ENCODE data around the gene FSTL5. TPM values are rescaled to one million over a fixed set of nuclear protein-coding genes. Genes with fewer than 3 reads are reported as not detected.

Gene FSTL5
- total RNA-seq, 2 experiments from 2014 or later, result not detected

DNA sequence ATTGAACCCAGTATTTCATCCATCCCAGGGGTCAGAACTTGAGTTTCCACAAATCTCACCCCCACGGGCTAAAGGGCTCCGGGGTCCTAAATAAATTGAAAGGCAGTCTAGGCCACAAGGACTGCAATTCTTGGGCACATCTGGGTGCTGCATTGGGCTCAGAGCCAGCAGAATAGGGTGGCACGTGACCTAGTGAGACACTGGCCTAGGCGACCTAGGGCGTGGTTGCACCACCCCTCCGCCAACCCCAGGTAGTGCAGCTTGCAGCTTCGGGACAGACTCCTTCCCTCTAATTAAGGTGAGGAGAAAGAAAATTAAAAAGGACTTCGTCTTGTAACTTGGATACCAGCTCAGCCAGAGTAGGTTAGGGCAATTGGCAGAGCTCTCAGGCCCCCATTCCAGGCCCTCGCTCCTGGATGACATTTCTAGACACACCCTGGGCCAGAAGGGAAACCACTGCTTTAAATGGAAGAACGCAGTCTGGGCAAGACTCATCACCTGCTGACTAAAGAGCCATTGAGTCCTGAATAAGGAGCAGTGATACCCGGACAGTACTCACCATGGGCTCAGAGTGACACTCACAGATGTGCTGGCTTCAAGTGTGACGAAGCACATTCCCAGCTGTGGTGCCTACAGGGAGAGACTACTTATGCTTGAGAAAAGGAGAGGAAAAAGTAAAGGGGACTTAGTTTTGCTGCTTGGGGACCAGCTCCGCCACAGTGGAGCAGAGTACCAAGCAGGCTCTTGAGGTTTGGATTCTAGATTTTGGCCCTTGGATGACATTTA, 735.4 kb downstream of the FSTL5 start:
- H3K27ac Mint-ChIP-seq, result no peak overlapping the region
- no peaks in the 10 kb centered on the region for H3K4me1 Mint-ChIP-seq (ENCODE audit: low read depth)
- no peak overlapping the region for H3K4me3 Mint-ChIP-seq
- H3K36me3 Mint-ChIP-seq (ENCODE audit: low read depth), result no peaks in the 10 kb centered on the region
- DNase-seq, result no peak
- ATAC-seq, result no peak
- H3K27me3 Mint-ChIP-seq (ENCODE audit: low read depth), result no peaks in the 10 kb centered on the region
- POLR2A ChIA-PET, result no interaction called here
- peaks cover 5% of the 10 kb centered on the region for H3K9me3 Mint-ChIP-seq (ENCODE audit: insufficient read depth)
- CTCF ChIA-PET, result no interaction called here

DNA sequence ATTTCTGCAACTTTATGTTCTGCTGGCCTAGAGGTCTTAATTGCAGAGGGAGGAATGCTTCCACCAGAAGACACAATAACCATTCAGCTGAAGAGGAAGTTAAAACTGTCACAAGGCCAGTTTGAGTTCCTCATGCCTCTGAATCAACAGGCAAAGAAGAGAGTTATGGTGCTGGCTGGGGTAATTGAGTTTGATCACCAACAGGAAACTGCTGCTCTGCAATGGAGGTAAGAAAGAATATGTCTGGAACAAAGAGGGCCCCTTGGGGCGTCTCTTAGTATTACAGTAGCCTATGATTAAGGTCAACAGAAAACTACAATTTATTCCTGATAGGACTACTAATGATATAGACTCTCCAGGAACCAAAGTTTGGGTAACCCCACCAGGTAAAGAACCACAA, 744.0 kb downstream of the FSTL5 start:
- H3K27ac Mint-ChIP-seq, result no peak overlapping the region
- H3K9me3 Mint-ChIP-seq (ENCODE audit: insufficient read depth), result no peaks in the 10 kb centered on the region
- ATAC-seq (no peak), DNase-seq (no peak)
- H3K27me3 Mint-ChIP-seq (ENCODE audit: low read depth), result no peaks in the 10 kb centered on the region
- CTCF ChIA-PET, result no interaction called here
- H3K4me3 Mint-ChIP-seq, result no peak overlapping the region
- H3K36me3 Mint-ChIP-seq (ENCODE audit: low read depth), result no peaks in the 10 kb centered on the region
- no peaks in the 10 kb centered on the region for H3K4me1 Mint-ChIP-seq (ENCODE audit: low read depth)
- POLR2A ChIA-PET, result no interaction called here

DNA sequence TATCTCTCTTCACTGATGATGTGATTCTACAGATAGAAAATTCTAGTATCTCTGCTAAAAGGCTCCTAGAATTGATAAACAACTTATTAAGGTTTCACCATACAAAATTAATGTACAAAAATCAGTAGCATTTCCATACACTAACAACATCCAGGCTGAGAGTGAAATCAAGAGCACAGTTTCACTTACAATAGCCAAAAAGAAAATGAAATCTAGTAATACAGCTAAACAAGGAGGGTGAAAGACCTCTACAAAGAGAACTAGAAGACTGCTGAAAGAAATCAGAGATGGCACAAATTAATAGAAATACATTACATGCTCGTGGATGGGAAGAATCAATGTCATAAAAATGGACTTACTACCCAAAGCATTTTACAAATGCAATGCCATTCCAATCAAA, 751.9 kb downstream of the FSTL5 start:
- ChIA-PET POLR2A (no interaction called here), CTCF (no interaction called here)
- no peak overlapping the region for H3K27ac Mint-ChIP-seq
- no peaks in the 10 kb centered on the region for H3K9me3 Mint-ChIP-seq (ENCODE audit: insufficient read depth)
- ATAC-seq (no peak), DNase-seq (no peak)
- no peaks in the 10 kb centered on the region for H3K36me3 Mint-ChIP-seq (ENCODE audit: low read depth)
- no peaks in the 10 kb centered on the region for H3K4me1 Mint-ChIP-seq (ENCODE audit: low read depth)
- no peaks in the 10 kb centered on the region for H3K27me3 Mint-ChIP-seq (ENCODE audit: low read depth)
- no peak overlapping the region for H3K4me3 Mint-ChIP-seq

DNA sequence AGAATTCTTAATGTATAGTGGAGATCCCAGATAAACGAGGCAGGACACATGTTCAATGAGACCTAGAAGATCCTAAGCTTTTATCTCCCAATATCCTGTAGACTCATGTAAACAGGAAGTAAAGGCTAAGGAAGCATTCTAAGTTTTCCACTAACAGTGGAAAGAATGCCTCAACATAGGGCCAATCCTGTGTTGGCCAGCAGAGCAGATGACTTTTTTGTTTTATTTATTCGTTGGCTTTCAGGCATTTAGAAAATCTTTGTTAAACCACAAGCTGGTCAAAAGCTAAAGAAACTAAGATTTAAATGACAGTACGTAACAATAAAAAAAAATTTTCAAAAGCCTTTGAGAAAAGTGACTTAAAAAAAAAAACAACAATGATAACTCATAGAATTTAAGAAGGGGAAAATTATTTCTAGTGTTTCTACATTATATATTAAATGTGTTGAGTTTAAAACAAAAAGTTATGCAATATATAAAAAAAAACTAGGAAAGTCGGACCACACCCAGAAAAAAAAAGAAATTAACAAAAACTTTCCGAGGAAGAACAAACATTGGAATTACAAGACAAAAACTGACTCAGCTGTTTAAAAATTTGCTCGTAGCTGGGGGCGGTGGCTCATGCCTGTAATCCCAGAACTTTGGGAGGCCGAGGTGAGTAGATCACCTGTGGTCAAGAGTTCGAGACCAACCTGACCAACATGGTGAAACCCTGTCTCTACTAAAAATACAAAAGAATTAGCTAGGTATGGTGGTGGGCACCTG, 759.3 kb downstream of the FSTL5 start:
- Mint-ChIP-seq H3K36me3 (ENCODE audit: low read depth) (no peaks in the 10 kb centered on the region), H3K4me1 (ENCODE audit: low read depth) (no peaks in the 10 kb centered on the region), H3K27me3 (ENCODE audit: low read depth) (no peaks in the 10 kb centered on the region), H3K27ac (no peak overlapping the region), H3K4me3 (no peak overlapping the region), H3K9me3 (ENCODE audit: insufficient read depth) (peaks cover 5% of the 10 kb centered on the region)
- DNase-seq (no peak), ATAC-seq (no peak)
- POLR2A ChIA-PET, result no interaction called here
- CTCF ChIA-PET, result no interaction called here

DNA sequence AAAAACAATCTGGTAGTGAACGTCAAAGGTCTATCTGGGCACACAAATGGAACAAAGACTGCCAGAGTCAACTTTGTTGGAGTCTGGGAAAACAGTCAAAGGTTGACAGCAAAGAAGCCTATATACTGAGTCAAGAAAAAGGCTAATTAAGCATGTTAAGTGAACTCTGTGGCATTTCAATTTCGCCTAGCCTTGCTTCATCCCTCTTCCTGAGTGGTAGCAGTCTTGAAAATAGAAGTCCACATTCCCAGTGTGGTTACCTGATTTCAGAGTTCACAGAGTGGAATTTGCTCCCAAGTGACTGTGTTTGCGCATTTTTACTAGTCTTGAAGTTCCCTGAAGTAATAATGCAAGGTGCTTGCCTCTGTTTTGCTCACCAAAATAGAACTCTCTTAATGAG, 760.0 kb downstream of the FSTL5 start:
- H3K36me3 Mint-ChIP-seq (ENCODE audit: low read depth), result no peaks in the 10 kb centered on the region
- H3K27ac Mint-ChIP-seq, result no peak overlapping the region
- H3K9me3 Mint-ChIP-seq (ENCODE audit: insufficient read depth), result peaks cover 5% of the 10 kb centered on the region
- no peak overlapping the region for H3K4me3 Mint-ChIP-seq
- DNase-seq (no peak), ATAC-seq (no peak)
- no peaks in the 10 kb centered on the region for H3K4me1 Mint-ChIP-seq (ENCODE audit: low read depth)
- ChIA-PET CTCF (no interaction called here), POLR2A (no interaction called here)
- no peaks in the 10 kb centered on the region for H3K27me3 Mint-ChIP-seq (ENCODE audit: low read depth)

DNA sequence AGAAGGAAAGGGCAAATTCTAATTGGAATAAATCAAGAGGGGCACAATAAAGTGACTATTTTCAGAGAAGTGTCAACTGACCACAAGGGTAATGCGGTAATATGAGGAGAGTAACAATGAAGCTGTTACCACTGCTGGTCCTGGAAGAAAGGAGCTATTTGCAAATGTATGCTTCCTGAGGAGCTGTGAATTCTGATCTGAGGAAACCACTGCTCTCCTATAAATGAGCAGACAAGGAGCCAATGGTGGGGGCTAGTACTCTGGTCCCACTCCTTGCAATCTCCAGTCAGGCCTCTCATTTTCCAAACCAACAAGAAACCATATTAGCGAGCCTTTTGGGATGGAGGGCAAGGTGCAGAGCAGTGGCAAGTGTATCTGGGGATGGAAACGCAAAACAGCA, 770.2 kb downstream of the FSTL5 start:
- H3K27ac Mint-ChIP-seq, result no peak overlapping the region
- no peaks in the 10 kb centered on the region for H3K9me3 Mint-ChIP-seq (ENCODE audit: insufficient read depth)
- no peak for DNase-seq
- ChIA-PET CTCF (no interaction called here), POLR2A (no interaction called here)
- H3K4me3 Mint-ChIP-seq, result no peak overlapping the region
- H3K36me3 Mint-ChIP-seq (ENCODE audit: low read depth), result no peaks in the 10 kb centered on the region
- no peaks in the 10 kb centered on the region for H3K4me1 Mint-ChIP-seq (ENCODE audit: low read depth)
- no peaks in the 10 kb centered on the region for H3K27me3 Mint-ChIP-seq (ENCODE audit: low read depth)
- ATAC-seq, result no peak

DNA sequence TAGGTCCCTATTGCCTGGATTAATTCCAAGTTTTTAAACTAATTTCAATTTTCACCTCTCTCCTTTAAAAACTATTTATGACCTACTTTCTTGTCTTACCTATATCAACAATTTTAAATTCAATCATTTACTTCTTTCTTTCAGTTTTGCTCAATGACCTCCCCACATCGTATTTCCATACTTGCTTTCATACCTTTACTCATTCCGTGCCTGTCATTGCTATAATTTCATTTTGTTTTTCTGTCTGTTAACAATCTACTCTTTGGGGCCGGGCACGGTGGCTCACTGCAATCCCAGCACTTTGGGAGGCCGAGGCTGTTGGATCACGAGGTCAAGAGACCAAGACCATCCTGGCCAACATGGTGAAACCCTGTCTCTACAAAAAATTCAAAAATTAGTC, 781.1 kb downstream of the FSTL5 start:
- ChIA-PET CTCF (no interaction called here), POLR2A (no interaction called here)
- Mint-ChIP-seq H3K9me3 (ENCODE audit: insufficient read depth) (peaks cover 6% of the 10 kb centered on the region), H3K27ac (no peak overlapping the region), H3K4me3 (no peak overlapping the region), H3K27me3 (ENCODE audit: low read depth) (no peaks in the 10 kb centered on the region), H3K36me3 (ENCODE audit: low read depth) (no peaks in the 10 kb centered on the region), H3K4me1 (ENCODE audit: low read depth) (no peaks in the 10 kb centered on the region)
- DNase-seq, result no peak
- no peak for ATAC-seq

DNA sequence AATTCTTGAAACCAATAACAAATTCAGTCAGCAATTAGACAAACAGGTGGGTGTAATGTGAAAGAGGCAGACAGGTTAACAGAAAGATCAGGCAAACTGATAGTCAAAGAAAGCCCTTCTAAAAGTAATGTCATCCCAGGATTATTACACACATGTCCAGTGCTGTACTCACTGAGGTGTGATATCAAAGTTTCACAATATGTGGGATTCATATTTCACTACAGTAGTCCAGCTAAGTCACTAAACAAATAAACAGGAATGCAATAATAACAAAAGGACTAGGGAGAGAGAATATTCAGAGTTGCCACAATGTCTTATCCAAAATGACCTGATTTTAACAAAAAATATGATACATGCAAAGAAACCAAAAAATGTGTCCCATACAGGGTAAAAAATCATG, 787.5 kb downstream of the FSTL5 start:
- Mint-ChIP-seq H3K36me3 (ENCODE audit: low read depth) (no peaks in the 10 kb centered on the region), H3K4me3 (no peak overlapping the region), H3K27ac (no peak overlapping the region), H3K4me1 (ENCODE audit: low read depth) (no peaks in the 10 kb centered on the region), H3K9me3 (ENCODE audit: insufficient read depth) (peaks cover 8% of the 10 kb centered on the region), H3K27me3 (ENCODE audit: low read depth) (no peaks in the 10 kb centered on the region)
- ATAC-seq (no peak), DNase-seq (no peak)
- CTCF ChIA-PET, result no interaction called here
- POLR2A ChIA-PET, result no interaction called here

DNA sequence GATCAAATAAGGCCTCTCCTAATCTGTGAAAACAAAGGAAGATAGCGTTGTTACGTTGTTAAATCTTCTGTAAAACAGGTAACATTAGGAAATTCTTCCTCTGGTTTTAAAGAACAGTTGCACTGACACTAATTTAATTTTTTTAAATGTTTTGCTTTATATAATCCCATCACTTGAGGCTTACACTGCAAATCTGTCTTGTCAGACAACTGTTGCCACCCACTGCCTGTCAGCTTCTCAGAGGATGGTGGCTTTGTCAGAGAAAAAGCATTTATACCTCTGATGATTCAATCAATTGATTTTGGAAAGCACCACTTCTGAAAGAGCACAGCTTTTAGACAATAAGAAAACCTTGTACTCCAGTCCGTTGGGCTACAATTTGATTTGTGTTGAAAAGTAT, 799.1 kb downstream of the FSTL5 start:
- ATAC-seq, result no peak
- no peak overlapping the region for H3K27ac Mint-ChIP-seq
- no peak overlapping the region for H3K4me3 Mint-ChIP-seq
- H3K36me3 Mint-ChIP-seq (ENCODE audit: low read depth), result no peaks in the 10 kb centered on the region
- H3K4me1 Mint-ChIP-seq (ENCODE audit: low read depth), result no peaks in the 10 kb centered on the region
- DNase-seq, result no peak
- CTCF ChIA-PET, result no interaction called here
- POLR2A ChIA-PET, result no interaction called here
- no peaks in the 10 kb centered on the region for H3K27me3 Mint-ChIP-seq (ENCODE audit: low read depth)
- no peaks in the 10 kb centered on the region for H3K9me3 Mint-ChIP-seq (ENCODE audit: insufficient read depth)

DNA sequence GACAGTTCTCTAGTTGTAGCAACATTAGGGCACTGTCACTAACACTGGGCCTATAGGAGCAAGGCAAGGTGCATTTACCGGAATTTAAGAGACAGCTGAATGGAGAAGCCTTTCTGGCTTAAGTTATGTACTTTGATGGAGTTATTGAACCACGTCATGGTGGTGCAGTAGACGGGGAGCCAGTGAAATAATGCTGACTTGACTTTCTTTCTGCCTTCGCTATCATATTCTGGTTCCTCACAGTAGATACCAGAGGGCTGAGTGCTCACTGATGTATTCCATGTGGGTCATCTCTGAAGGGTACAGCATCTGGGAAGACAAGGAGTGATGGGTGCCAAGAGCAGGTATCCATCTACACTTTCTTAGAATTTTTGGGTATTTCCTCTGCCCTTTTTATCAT, 802.8 kb downstream of the FSTL5 start:
- Mint-ChIP-seq H3K36me3 (ENCODE audit: low read depth) (no peaks in the 10 kb centered on the region), H3K9me3 (ENCODE audit: insufficient read depth) (no peaks in the 10 kb centered on the region), H3K4me3 (no peak overlapping the region), H3K27me3 (ENCODE audit: low read depth) (no peaks in the 10 kb centered on the region), H3K27ac (no peak overlapping the region), H3K4me1 (ENCODE audit: low read depth) (no peaks in the 10 kb centered on the region)
- DNase-seq (no peak), ATAC-seq (no peak)
- POLR2A ChIA-PET, result no interaction called here
- CTCF ChIA-PET, result no interaction called here

DNA sequence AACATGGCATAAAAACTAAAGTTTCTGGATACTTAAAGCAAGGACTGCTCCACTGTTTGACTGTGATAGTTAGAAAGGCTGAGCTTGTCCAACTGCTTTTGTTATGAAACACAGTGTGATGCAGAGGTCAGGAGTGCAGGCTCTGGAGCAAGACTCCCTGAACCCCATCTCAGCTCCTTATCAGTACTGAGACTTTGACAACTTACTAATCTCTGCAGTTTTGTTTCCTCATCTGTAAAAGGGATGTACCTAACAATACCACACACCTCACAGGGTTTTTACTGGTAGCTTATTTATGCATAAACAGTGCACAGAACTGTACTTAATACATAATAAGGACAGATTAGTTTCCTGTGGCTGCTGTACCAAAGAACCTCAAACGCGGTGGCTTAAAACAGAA, 804.3 kb downstream of the FSTL5 start:
- no peaks in the 10 kb centered on the region for H3K4me1 Mint-ChIP-seq (ENCODE audit: low read depth)
- no peaks in the 10 kb centered on the region for H3K36me3 Mint-ChIP-seq (ENCODE audit: low read depth)
- H3K9me3 Mint-ChIP-seq (ENCODE audit: insufficient read depth), result no peaks in the 10 kb centered on the region
- no peak overlapping the region for H3K4me3 Mint-ChIP-seq
- CTCF ChIA-PET, result no interaction called here
- POLR2A ChIA-PET, result no interaction called here
- ATAC-seq (no peak), DNase-seq (no peak)
- no peaks in the 10 kb centered on the region for H3K27me3 Mint-ChIP-seq (ENCODE audit: low read depth)
- H3K27ac Mint-ChIP-seq, result no peak overlapping the region

DNA sequence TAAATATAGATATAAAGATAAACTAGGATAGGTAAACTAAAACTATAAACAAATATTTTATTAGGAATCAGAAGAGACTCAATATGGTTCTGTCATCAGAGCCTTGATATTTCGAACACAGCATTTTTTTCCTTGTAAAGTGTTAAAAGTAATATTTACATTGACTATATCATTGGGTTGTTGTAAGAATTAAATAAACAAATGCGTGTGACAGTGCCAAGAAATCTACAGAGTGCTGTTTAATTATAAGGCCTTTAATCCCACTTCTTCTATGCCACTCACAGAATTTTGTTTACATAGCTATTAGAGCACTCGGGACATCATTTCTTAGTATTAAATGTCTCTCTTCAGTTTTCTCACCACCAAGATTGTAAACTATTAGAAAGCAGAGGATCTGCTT, 807.4 kb downstream of the FSTL5 start:
- Mint-ChIP-seq H3K4me3 (no peak overlapping the region), H3K9me3 (ENCODE audit: insufficient read depth) (no peaks in the 10 kb centered on the region), H3K4me1 (ENCODE audit: low read depth) (no peaks in the 10 kb centered on the region), H3K27ac (no peak overlapping the region), H3K36me3 (ENCODE audit: low read depth) (no peaks in the 10 kb centered on the region), H3K27me3 (ENCODE audit: low read depth) (no peaks in the 10 kb centered on the region)
- ChIA-PET CTCF (no interaction called here), POLR2A (no interaction called here)
- DNase-seq (no peak), ATAC-seq (no peak)

DNA sequence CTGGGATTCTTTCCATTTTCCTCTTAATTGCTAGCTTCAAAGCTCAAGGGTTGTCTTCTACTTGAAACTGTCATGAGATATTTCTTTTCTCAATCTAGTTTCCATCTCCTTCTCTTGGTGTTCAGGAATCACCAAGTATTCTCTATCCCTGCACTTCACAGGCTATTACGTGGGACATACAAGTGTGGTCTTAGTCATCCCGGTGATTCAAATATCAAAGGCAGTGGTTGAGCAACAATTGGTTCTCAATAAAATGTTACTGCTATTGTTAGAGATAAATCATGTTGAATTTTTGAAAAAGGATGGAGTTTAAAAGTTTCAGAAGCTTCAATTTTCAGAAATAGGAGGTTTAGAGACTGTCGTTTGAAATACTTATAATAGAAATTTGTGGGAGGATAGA, 812.9 kb downstream of the FSTL5 start:
- no peak overlapping the region for H3K4me3 Mint-ChIP-seq
- no peak overlapping the region for H3K27ac Mint-ChIP-seq
- no peaks in the 10 kb centered on the region for H3K36me3 Mint-ChIP-seq (ENCODE audit: low read depth)
- CTCF ChIA-PET, result no interaction called here
- no peaks in the 10 kb centered on the region for H3K4me1 Mint-ChIP-seq (ENCODE audit: low read depth)
- ATAC-seq (no peak), DNase-seq (no peak)
- H3K9me3 Mint-ChIP-seq (ENCODE audit: insufficient read depth), result no peaks in the 10 kb centered on the region
- no peaks in the 10 kb centered on the region for H3K27me3 Mint-ChIP-seq (ENCODE audit: low read depth)
- POLR2A ChIA-PET, result no interaction called here
